ENCODE measurements around the gene FCN1.

The FCN1 gene

GRCh38 chr9:134913041-134913712 is 4.5 kb downstream of the FCN1 start:
- DNase-seq: no peak

- no peak for DNase-seq
These were observed 5.4 kb downstream of the FCN1 start for GRCh38 chr9:134912126-134912840.

GRCh38 chr9:134909511-134910481 is 7.9 kb downstream of the FCN1 start:
- DNase-seq: no peak

- DNase-seq: no peak
These were observed 9.0 kb downstream of the FCN1 start for GRCh38 chr9:134908524-134909309.

- no peak for DNase-seq
These were observed 14.8 kb downstream of the FCN1 start for GRCh38 chr9:134902936-134903335.

GRCh38 chr9:134899818-134900217 is 17.9 kb downstream of the FCN1 start:
- no peak for DNase-seq

GRCh38 chr9:134899168-134899567 is 18.5 kb downstream of the FCN1 start:
- no peak for DNase-seq

GRCh38 chr9:134898319-134898718 is 19.4 kb downstream of the FCN1 start:
- no peak for DNase-seq

GRCh38 chr9:134897584-134898170 is 20.0 kb downstream of the FCN1 start:
- DNase-seq: no peak

- no peak for DNase-seq
These were observed 20.7 kb downstream of the FCN1 start for GRCh38 chr9:134896834-134897583.

- no peak for DNase-seq
These were observed 21.5 kb downstream of the FCN1 start for GRCh38 chr9:134895908-134896833.

- DNase-seq: no peak
These were observed 22.2 kb downstream of the FCN1 start for GRCh38 chr9:134895567-134895907.

GRCh38 chr9:134895097-134895496 is 22.6 kb downstream of the FCN1 start:
- DNase-seq: no peak

- DNase-seq: no peak
These were observed 23.4 kb downstream of the FCN1 start for GRCh38 chr9:134894136-134894860.

GRCh38 chr9:134892820-134893420 is 24.8 kb downstream of the FCN1 start:
- no peak for DNase-seq

- DNase-seq: no peak
These were observed 25.5 kb downstream of the FCN1 start for GRCh38 chr9:134892221-134892620.

- no peak for DNase-seq
These were observed 26.0 kb downstream of the FCN1 start for GRCh38 chr9:134891713-134892112.

GRCh38 chr9:134891053-134891452 is 26.7 kb downstream of the FCN1 start:
- no peak for DNase-seq

GRCh38 chr9:134890155-134890495 is 27.6 kb downstream of the FCN1 start:
- no peak for DNase-seq

Measured in GDM1 (cell line).